NCI-H510A (cell line): Measurements from ENCODE around the gene SPRED2.
"Not testable (repeated sequence)": the region's sequence is repeated elsewhere in the genome, so short reads cannot be mapped to it uniquely, and the experiment has no call there.

Source experiments
- DNase-seq: peaks from one replicate; lab custom pipeline; 2025; lab: John Stamatoyannopoulos, UW

The SPRED2 gene

DNA sequence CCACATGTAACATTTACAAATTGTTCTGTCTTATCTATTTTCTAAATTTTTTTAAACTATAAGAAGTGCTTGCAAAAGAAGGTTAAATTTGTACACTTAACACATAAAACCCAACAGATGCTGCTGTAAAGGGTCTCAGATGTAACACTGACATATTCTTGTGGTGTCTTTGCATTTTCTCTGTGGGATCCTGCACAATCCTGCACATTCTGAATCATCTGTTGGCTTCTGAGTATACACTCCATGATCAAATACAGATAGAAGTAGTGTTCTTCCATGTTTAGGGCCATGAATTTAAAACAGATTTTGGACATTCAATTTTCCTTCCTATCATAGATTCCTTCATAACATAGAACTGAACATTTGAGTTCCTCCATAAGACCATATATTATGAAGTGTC, 89.0 kb downstream of the SPRED2 start:
- DNase-seq, result no peak

DNA sequence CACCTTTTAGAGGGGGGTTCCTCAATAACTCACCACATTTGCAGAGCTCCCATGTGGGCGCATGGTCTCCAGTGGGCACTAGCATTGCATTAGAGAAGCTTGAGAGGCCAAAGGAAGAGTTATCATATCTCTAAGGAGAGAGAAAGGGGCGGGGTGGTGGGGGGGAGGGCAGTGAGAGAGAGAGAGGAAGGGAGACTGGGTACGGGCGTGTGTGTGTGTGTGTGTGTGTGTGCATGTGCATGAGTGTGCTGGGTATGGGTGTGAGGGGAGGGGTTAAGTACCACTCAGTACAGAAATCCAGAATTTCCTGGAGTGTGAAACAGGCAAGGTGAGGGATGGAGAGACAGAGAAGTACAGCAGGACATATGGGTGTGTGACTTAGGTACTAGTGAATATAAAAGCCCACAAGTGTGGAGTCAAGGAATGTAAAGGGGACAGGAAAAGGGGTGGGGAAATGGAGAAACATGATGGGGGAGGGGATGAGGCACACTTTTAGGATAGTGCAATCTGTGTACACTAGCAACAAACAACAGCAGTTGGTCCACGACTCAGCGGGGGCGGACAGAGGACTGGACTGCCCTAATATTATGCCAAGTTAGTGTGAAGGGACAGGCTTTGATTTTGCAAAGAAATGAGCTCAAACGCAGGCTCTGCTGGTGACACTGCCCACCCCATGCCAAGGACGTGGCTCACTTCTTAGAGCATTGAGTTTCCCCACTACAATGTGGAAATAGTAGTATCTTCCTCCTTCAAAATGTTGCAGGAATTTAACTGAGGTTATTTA, 91.3 kb downstream of the SPRED2 start:
- DNase-seq, result no peak

GRCh38 chr2:65339648-65340047, 92.8 kb downstream of the SPRED2 start:
- DNase-seq, result no peak

GRCh38 chr2:65338830-65339495, 93.4 kb downstream of the SPRED2 start:
- not testable (repeated sequence) for DNase-seq

DNA sequence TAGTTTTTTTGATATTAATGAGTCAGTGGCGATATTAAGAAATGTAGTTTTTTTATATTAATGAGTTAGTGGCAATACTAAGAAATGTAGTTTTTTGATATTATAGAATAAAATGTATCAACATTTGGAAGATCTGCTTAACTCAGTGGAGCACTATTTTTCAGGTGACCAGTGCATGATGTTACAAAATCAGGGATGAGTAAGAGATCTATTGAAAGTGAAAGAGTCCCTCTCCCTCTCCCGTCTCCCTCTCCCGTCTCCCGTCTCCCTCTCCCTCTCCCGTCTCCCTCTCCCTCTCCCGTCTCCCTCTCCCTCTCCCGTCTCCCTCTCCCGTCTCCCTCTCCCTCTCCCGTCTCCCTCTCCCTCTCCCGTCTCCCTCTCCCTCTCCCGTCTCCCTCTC, 94.5 kb downstream of the SPRED2 start:
- DNase-seq, result not testable (repeated sequence)

DNA sequence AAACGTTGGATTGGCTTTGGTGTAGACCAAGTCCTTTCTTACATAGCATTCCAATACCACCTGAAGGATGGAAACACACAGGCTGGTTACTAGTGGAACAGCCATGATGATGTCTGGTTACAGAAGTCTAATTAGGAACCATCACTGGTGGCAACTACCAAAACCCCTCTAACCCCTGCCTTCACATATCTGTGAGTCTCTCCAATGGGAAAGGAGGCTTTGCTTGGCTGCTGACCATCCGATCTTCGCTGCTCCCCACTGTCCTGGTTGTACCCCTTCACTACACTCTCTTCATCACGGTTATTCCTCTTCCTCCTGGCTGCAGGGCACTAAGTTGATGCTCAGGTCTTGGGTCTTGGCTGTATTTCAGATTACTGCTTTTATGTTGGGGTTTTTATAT, 97.7 kb downstream of the SPRED2 start:
- DNase-seq, result no peak

- no peak for DNase-seq
These were observed 100.9 kb downstream of the SPRED2 start for GRCh38 chr2:65331336-65332025.

GRCh38 chr2:65329525-65329924, 102.9 kb downstream of the SPRED2 start:
- peak; percentile 63 for DNase-seq

DNA sequence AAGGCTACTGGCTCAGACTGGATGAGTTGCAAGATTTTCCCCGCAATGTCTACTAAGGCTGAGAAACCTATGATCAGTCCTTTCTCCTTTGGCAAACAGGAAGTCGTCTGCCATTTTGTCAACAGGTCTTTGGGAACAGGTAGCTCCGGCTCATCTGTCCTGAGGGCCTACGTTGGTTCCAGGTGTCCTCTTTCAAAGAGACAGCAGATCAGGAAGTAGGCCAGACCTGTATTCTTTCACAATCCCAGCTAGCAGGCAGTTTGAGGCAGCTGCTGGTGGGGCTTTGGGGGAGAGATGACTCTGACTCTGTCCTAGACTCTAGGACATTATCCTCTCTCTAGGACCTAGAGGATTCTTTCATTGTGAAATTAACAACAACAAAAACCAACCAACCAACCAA, 106.1 kb downstream of the SPRED2 start:
- peak; percentile 81 for DNase-seq

GRCh38 chr2:65325066-65325465, 107.3 kb downstream of the SPRED2 start:
- DNase-seq, result no peak

- no peak for DNase-seq
These were observed 111.5 kb downstream of the SPRED2 start for GRCh38 chr2:65320946-65321345.

- DNase-seq, result no peak
These were observed 112.2 kb downstream of the SPRED2 start for GRCh38 chr2:65320042-65320725.

- DNase-seq, result no peak
These were observed 112.7 kb downstream of the SPRED2 start for GRCh38 chr2:65319674-65320041.

GRCh38 chr2:65319072-65319673, 113.2 kb downstream of the SPRED2 start:
- no peak for DNase-seq

DNA sequence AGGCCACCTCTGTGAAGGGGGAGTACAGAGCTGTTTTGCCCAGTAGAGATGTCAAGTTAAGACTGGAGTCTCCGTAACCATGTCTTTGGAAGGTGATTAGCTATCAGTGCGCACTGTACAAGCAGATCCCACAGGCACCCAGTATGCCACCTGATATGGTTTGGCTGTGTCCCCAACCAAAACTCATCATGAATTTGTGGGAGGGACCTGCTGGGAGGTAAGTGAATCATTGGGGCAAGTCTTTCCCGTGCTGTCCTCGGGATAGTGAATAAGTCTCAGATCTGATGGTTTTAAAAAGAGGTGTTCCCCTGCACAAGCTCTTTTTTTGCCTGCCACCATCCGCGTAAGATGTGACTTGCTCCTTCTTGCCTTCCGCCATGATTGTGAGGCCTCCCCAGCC, 114.6 kb downstream of the SPRED2 start:
- DNase-seq, result no peak

- DNase-seq, result not testable (repeated sequence)
These were observed 115.0 kb downstream of the SPRED2 start for GRCh38 chr2:65317351-65317750.

GRCh38 chr2:65316072-65316471, 116.3 kb downstream of the SPRED2 start:
- no peak for DNase-seq

GRCh38 chr2:65314801-65315441, 117.5 kb downstream of the SPRED2 start:
- DNase-seq, result no peak

- no peak for DNase-seq
These were observed 118.5 kb downstream of the SPRED2 start for GRCh38 chr2:65313954-65314256.

- no peak for DNase-seq
These were observed 119.1 kb downstream of the SPRED2 start for GRCh38 chr2:65313126-65313953.

GRCh38 chr2:65311596-65311995, 120.8 kb downstream of the SPRED2 start:
- no peak for DNase-seq
